Islet of Langerhans (tissue), 1 donor: ENCODE results near the gene HSPBP1.
"Not testable (repeated sequence)": the region's sequence is repeated elsewhere in the genome, so short reads cannot be mapped to it uniquely, and the experiment has no call there.

Source experiments
- FAIRE-seq: peaks from one replicate; lab custom pipeline; 2011; peaks lifted over from hg19 to GRCh38; lab: Jason Lieb, UNC

The HSPBP1 gene

DNA sequence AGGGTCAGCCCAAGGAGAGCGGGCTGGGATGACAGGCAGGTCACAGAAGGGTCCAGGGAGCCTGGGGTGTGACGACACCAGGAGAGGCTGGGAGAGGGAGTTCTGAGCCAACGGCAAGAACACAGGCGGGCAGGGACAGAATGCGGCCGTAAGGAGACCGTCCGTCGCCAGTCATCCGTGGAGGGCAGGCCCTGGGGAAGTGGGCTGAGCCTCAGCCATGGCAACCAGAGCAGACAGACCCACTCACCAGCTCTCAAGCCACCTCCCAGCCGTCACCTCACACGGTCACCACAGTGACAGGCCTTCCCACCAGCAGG lies 47.7 kb downstream of the HSPBP1 start:
- FAIRE-seq, result no peak

DNA sequence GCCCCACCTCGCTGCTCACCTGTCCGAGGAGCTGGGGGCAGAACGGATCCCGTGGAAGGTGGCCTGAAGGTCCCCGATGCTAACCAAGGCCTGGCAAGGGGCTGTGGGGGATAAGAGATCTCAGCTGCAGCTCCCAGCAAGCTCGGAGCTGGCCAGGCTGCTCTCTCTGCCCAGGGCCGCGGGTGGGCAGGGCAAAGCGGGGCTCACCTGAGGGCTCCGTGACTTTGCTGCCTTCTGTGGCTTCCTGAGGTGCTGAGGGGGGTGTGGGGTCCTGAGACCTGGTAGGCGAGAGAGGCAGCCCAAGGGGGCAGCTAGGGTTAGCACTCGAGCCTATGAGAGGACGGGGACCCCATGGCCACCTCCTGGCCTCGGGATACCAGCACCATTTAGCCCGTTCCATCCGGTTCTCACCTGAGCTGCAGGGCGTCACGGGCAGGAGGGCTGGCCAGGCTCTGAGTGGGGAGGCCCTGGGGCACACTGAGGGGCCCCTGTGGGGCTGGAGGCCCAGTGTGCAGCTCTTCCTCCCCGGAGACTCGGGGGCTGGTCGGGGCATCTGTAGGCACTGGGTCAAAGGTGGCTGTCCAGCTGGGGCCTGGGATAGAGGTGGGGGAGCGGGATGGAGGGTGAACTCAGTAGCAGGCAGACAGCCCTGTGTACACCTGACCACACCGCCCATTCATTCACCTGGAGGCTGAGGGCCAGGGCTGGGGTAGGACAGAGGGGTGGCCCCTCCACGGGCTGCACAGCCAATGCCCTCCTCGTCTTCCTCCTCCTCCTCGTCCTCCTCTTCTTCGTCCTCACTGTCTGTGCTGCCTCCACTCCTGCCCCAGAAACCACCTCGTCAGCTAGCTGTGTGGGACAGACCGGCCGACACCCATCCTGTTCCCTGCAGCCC lies 48.3 kb downstream of the HSPBP1 start:
- no peak for FAIRE-seq

DNA sequence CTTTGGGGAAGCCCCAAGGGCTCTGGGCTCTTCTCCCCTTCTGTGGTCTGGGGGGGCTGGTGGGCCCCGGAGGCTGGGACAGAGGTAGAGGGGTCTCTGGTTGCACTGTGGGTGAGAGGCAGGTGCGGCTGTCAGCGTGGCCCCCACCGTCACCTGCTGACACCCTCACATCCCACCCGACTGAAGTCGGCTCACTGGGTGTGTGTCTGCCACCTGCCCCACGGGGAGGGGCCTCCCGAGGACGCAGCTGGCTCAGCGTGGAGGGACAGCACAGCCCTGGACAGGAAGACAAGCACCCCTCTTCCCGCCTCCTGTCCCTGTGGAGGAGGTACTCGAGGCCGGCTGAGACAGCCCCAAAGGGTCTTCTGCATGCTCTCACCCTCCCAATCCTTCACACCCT lies 49.1 kb downstream of the HSPBP1 start:
- FAIRE-seq, result no peak

DNA sequence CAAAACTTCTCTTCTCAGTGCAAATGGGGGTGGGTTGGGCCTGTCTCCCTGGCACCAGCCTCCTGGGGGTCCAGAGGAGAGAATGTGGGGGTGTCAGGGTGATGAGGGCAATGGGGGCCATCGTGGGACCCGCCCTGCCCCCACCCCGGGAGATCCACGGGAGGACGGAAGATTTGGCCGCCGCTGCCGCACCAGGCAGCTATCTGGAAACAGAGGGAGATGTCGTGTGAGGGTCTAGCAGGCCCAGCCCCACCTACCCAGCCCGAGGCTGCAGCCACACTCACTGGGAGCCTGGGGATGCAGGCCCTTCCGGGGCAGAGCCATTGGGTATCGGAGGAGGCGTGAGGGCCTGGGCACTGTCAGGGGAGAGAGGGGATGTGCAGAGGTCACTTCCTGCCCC lies 49.6 kb downstream of the HSPBP1 start:
- FAIRE-seq, result no peak

DNA sequence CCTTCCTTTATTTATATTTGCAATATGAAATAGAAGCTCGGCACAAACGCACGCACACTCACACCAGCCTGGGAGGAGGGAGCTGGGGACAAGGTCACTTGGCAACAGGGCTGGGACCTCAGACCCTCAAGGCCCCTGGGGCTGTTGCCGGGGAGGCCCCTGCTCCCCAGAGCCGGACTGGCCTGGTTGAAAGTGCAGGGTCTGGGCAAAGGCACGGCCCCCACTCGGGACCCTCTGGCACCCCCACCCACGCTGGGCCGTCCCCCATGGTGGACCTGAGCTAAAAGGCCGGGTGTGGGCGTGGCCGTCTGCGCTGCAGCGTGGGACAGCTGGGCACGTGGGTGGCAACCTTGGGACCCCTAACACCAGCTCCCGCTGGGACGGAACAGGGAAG lies 50.1 kb downstream of the HSPBP1 start:
- FAIRE-seq, result no peak

DNA sequence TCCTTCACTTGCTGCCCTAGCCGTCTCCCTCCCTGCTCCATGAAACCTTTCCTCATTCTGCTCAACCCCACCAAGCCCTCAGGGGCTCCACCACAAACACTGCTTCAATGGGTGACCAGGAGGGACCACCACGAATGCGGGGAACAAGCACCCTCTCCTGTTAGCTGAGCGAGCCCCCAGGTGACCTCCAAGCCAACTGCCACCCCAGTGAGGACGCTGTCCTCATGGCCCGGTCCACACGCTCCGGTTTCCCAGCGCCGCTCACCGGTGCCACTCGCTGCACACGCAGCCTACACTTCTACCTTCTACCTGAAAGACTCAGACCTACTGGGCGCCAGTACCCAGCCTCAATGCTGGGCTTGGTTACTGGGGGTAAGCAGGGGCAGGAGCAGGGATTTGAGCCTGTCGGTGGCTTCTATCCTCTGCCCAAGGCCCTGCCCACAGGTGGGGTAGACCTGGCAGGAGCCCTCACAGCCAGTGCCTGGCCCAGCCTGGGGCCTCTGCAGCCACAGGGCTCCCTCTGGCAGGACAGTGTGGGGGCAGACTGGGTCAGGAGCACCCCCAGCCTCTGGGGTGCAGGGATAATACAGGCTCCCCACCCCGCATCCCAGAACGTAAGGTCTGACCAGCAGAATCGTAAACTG lies 50.6 kb downstream of the HSPBP1 start:
- FAIRE-seq, result no peak

DNA sequence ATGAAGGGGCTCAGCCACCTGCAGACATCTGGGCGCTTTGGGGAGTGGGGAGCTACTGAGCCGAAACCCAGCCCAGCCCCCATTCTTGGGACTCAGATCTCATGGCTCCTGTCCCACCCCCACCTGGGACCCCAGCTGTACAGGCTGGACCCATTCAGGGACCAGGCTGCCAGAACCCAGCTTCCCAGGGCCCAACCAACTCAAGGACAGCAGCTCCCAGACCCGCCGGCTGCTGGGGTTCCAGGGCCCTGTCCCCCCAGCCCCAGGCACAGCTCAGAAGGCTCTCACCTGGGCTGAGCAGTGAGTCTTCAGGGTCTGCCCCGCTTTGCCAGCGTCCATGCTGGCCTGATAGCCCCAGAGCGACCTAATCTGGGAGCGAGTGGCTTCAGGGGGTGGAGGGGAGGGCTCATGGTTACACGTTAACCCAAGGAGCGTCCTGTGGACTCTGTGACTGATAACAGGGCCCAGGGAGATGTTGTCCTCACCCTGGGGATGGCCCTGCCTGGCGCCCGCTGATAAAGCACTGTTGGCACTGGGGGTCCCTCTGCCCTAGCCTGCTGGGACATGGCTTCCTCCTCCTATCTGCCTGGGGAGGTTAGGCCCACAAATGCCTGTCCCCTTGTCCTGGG lies 51.4 kb downstream of the HSPBP1 start, which contains the start of gene TMEM86B:
TSS of gene TMEM86B (minus strand) at position 361 of the 629 bp plus-strand sequence. CDS start at position 339, 22 bp downstream.
- FAIRE-seq, result no peak

DNA sequence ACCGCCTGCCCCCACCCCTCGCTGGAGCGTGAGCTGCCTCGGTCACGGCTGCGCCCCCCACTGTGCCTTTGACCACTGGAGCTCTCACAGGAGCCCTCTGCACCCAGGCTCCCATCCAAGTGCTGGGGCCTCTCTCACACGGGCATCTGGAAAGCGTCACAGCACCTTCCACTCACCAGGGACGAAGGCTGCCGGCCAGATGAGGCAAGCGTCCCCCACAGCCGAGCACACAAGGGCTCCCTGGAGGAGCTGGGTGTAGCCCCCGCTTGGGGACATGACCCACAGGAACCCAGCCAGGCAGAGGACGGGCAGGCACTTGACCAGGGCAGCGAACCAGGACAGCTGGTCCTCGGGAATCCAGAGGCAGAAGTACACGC lies 51.9 kb downstream of the HSPBP1 start:
- FAIRE-seq, result no peak

DNA sequence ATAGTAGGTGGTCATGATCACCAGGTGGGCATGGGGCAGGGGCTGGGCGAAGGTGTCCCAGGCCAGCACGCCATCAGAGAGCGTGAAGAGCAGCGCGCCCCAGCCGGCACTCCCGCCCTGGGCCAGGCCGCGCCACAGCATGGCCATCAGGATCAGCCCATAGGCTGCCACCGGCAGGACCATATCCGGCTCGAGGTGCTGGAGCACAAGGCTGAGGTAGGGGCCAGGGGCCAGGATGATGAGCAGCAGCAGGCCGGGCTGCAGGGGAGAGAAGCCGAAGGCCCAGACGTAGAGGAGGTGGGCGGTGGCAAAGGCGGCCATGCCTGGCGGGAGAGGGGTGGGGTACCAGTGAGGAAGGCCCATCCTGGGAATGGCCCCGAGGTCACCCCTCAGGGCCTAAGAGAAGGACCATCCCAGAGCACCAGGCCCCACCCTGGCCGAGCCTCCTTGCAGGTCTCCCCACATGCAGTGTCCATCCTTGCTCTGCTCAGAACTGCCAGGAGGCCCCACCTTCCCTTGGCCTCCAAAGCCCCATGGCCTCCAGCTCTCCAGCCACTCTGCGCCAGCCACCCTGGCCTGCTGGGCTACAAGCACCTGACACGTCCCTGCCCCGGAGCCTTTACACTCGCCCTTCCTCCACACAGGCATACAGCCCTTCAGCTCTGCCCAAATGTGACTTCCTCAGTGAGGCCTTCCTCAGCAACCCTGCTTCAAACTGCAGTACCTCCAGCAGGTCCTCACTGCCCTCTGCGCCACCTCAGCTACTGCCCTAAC lies 52.5 kb downstream of the HSPBP1 start:
- no peak for FAIRE-seq

DNA sequence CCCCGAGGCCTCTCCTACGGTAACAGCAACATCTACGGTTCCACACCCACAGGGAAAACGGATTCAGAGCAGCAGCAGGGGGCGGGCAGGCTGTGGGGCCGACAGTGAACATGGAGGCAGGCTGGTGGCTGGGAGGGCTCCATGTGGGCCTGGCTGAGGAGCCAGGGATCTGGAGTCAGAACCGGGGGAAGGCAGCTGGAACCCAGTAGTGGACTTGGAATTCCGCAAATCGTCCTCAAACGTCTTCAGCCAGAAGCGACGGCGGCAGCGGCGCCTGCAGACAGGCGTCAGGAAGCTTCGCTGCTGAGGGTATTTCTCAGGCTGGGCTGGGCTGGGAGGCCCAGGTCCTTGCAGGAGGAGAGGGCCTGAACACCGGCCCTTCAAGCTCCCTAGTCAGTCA lies 53.1 kb downstream of the HSPBP1 start:
- no peak for FAIRE-seq

DNA sequence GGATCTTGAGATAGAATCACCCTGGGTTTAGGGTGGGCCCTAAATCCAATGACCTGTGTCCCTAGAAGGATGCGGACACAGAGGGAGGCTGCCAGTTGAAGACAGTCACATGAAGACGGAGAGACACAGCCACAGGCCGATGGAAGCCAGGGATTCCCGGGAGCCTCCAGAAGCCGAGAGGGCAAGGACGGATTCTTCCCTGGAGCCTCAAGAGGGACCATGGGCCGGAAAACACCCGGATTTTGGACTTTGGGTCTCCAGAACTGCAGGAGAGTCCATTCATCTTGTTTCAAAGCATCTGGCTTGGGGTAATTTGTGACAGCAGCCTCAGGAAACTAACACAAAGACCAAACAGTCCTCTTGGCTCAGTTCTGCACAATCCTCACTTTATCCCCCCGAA lies 53.6 kb downstream of the HSPBP1 start:
- no peak for FAIRE-seq

DNA sequence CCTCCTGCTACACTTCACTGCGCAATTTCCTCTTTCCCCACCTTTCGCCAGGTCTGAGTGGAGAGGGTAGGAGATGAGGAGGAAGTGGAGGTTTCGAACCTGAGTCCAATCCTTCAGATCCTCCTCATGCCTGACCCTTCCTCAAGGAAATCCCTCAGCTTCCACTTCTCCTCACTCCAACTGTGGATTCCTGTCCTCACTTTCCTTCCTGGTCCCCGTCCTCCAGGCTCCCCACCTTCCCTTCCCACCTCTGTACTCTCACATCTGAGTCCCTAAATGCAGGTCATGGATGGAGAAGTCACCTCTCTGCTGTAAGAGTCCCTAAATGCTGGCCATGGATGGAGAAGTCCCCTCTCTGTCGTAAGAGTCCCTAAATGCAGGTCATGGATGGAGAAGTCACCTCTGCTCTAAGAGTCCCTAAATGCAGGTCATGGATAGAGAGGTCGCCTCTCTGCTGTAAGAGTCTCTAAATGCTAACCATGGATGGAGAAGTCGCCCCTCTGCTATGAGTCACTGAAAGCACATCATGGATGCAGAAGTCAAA lies 54.4 kb downstream of the HSPBP1 start:
- FAIRE-seq, result no peak

DNA sequence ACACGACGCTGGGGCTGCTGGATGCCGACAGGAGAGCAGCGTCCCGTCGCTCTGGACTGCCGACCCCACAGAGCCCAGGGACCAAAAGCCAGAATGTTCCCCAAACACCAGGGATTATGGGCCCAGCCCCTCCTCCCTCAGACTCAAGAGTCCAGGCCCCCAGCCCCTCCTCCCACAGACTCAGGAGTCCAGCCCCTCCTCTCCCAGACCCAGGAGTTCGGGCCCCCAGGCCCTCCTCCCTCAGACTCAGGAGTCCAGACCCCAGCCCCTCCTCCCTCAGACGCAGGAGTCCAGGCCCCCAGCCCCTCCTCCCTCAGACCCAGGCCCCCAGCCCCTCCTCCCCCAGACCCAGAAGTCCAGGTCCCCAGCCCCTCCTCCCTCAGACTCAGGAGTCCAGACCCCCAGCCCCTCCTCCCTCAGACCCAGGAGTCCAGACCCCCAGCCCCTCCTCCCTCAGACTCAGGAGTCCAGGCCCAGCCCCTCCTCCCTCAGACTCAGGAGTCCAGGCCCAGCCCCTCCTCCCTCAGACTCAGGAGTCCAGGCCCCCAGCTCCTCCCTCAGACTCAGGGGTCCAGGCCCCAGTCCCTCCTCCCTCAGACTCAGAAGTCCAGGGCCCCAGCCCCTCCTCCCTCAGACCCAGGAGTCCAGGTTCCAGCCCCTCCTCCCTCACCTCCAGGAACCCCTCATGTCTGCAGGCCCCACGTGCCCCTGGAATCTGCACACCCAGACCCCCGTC lies 55.1 kb downstream of the HSPBP1 start:
- FAIRE-seq, result not testable (repeated sequence)

DNA sequence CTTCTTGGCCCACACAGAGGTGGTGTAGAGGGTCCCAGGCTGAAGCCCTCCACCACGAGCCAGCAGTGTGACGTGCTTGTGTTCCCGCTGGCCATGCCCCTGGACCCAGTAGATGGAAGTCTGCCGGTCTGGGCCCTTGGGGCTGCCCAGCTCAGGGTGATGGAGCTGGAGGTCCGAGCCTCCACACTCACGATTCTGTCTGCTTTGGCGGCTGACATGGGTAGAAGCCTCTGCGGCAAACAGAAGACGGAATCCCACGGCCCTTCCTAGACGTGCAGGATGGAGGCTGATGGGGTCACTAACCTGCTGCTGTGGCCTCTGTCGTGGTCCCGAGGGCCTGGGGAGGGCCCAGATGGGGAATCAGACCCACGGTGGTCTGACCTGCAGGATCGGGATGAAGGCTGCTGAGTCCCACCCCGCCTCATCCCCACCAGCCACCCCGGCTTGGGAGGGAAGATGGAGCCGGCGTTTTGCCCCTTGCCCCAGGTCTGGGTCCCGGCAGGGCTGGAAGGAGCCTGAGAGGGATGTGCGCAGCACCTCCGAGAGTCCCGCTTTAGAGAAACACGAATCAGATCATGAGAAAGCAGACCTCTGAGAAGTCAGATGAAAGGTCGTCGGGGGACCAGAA lies 55.8 kb downstream of the HSPBP1 start:
- no peak for FAIRE-seq

DNA sequence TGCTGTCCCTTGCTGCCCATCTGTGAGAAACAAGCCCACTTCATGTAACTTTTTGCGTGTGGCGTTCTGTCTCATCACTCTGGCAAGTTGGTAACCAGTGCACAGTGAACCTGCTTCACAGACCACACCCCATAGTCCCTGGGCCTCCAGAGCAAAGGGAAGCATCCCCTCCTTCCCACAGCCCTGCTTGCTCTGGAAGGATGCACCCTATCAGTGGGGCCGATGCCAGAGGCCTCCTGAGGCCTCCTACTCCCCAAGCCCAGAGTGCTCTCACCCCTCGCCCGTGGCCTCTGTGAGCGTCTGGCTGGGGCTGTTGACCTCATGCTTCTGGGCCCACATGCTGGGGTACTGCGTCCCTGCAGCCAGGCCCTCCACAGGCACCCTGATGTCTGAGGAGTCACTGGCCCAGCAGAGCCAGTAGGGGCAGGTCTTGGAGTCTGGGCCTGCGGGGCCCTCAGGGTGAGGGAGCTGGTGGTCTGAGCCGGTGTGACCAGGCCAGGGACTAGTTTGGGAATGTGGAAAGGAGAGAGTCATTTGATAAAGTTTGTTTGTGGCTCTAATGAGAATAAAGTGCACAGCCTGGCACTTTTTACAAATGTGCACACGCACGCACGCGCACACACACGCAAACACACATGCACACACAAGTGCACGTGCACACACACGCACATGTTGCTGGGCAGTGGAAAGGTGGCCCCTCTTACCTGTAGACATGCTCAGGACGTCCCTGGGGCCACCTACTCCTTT lies 56.4 kb downstream of the HSPBP1 start:
- no peak for FAIRE-seq

DNA sequence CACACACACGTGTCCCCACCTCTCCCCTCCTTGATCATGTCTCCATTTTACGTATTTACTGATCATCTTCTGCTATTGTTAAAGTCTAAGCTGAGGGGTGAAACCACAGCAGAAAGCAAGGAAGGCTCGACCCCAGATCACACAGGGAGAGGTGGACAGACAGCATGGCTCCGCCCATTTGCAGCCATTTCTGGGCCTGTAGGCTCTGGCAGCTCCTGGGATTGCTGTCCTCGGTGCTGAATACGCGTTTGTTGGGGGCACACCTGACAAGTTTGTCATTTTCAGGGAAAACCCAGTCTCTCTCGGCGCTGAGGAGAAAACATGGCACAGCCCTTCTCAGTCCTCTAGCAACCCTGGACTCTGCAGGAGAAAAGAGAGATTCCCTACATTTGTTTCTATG lies 59.4 kb downstream of the HSPBP1 start:
- FAIRE-seq, result no peak

DNA sequence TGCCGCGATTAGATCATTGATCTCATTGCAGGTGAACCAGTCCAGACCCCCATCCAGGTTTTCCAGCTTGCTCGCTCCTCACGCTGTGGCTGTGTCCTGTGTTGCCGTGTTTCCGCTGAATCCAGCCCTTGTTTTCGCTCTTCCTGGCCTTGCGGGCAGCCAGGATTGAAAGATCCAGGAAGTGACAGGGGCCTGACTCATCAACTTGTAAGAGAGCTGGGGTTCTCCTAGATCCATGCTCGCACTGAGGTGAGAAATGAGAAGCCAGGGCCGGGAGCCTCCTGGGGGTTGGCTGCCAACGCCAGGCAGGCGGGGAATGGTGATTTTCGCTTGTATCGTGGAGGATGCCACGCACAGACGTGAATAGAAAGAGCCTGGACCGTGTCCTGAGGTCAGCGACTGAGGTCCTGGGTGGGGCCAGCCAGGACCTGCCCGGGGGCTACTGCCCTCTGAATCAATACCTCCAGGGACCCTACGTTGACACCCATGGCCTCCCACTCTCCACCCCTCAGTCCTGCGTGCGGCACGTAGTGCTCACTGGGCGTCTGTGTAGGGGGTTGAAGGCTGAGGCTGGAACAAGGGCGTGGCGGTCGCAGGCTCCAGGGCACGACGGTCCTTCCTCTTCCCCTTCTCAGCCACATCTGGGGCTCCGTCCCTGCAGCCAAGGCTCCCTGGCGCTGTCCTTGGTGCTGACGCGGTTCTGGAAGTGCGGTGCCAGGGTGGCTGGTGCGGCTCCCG lies 63.3 kb downstream of the HSPBP1 start:
- peak; percentile 88 for FAIRE-seq

DNA sequence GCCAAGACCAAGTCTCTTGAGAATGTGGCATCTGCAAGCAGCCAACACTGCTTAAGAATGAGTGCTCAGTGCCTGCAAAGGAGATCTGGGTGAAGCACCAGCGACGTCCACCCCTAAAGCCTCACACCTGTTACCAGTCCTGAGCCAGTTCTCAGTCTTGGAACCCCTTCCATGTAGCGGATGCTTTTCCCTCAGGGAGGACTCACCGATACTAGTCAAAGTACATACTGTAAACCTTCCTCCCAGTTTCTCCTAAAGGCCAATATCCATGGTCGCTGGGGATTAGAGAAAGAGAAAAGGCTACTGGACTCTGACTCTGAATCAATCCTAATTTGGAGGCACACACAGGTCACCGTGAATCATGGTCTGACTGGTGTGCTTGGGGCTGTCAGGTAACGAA lies 66.4 kb downstream of the HSPBP1 start:
- FAIRE-seq, result no peak

DNA sequence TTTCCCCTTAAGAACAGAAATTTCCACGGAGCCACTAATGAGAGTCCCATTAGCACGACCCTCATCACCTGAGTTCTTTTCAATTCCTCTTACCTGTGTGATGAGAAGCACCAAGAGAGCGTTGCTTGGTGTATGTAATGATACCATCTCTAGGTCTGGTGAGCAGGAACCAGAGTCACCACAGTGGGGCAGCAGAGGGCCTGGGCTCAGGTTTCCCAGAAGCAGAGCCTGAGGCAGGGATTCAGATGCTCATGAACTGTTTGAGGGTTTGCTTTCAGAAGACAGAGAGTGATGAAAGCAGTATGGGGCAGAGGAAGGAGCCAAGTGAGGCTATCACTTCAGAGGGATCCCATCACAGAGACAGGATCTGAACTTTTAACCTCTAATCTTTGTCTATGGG lies 67.5 kb downstream of the HSPBP1 start:
- FAIRE-seq, result no peak
